HCT116 (cell line): ENCODE data around the gene WSCD1. TPM values are rescaled to one million over a fixed set of nuclear protein-coding genes. Genes with fewer than 3 reads are reported as not detected.

Source experiments
- ATAC-seq: fragments of 200-7000 bp; cut with Tn5 transposase; 2 replicates; pipeline ENCODE4 v1.9.1; 2020; ENCODE audit warnings: mild to moderate bottlenecking, moderate library complexity
- BruUV-seq: library from RNA; stranded (reverse); fragments of 400-500 nt; replicated peaks from 2 replicates; lab custom pipeline; 2021; lab: Mats Ljungman, UMichigan
- CTCF ChIA-PET: fragments of 300-600 bp; sonication (Branson Sonifier 250); formaldehyde crosslinking; loops from one replicate; lab custom pipeline; 2021; ENCODE audit warnings: antibody characterized with exemption; lab: Charles Lee
- POLR2A ChIA-PET: fragments of 300-600, 350-600 bp; sonication (Branson Sonifier 250); formaldehyde crosslinking; loops from one replicate; lab custom pipeline; 2021; ENCODE audit warnings: antibody characterized with exemption; lab: Charles Lee
- RAD21 ChIA-PET, 2 experiments: fragments of 300-600 bp; sonication (Branson Sonifier 250); formaldehyde crosslinking; loops; one replicate each; lab custom pipeline; 2023; ENCODE audit warnings: low total read pairs in 2 of 2; ENCODE audit not compliant: uncharacterized antibody in 2 of 2, unreplicated experiment in 2 of 2, low non-redundant PET in 1 of 2; lab: Charles Lee
- DNase-seq: peaks from one replicate; pipeline ENCODE4 v3.0.0-alpha.2; 2010; ENCODE audit warnings: low read depth, low spot score
- H2AFZ ChIP-seq: fragments of 200-600 bp; shearing (Covaris generic), sonication (generic); 2 replicates; pipeline ENCODE4 v1.6.1; 2017; ENCODE audit warnings: low read depth, mixed run types, mixed read lengths, antibody characterized with exemption, low read length; ENCODE audit not compliant: poor library complexity, severe bottlenecking
- H3K27ac ChIP-seq: 2 replicates; pipeline ENCODE4 v1.5.1; 2012; ENCODE audit warnings: low read depth, low read length
- H3K27me3 ChIP-seq: fragments of 200-600 bp; sonication (generic); 2 replicates; pipeline ENCODE4 v1.6.1; 2016; ENCODE audit warnings: mixed run types, low read length, mixed read lengths; ENCODE audit not compliant: insufficient read depth
- H3K36me3 ChIP-seq, 2 experiments: fragments of 200-500 bp in 1 of 2; fragments of 200-600 bp in 1 of 2; sonication (Bioruptor generic) in 1 of 2; sonication (generic) in 1 of 2; 2 replicates each; pipeline versions ENCODE4 v1.5.1 to v1.6.1; 2014 to 2016; ENCODE audit warnings: low read length in 2 of 2, inconsistent platforms in 1 of 2, mixed read lengths in 1 of 2, mixed run types in 1 of 2; ENCODE audit not compliant: insufficient read depth in 2 of 2, control insufficient read depth in 1 of 2
- H3K4me1 ChIP-seq, 2 experiments: fragments of 200-600 bp in 1 of 2; sonication (generic) in 1 of 2; 2 replicates each; pipeline versions ENCODE4 v1.5.1 to v1.6.1; 2012 to 2017; ENCODE audit warnings: low read length in 2 of 2, inconsistent platforms in 1 of 2, mild to moderate bottlenecking in 1 of 2, mixed read lengths in 1 of 2, mixed run types in 1 of 2, moderate library complexity in 1 of 2; ENCODE audit not compliant: insufficient read depth in 2 of 2, control insufficient read depth in 1 of 2
- H3K4me2 ChIP-seq: fragments of 200-600 bp; sonication (generic); 2 replicates; pipeline ENCODE4 v1.6.1; 2017; ENCODE audit warnings: mixed run types, low read length, mixed read lengths
- H3K4me3 ChIP-seq, 2 experiments: fragments of 200-600 bp in 1 of 2; sonication (generic) in 1 of 2; replicated peaks in 1 of 2; 2 replicates each; pipeline ENCODE4 v1.5.1; 2011 to 2016; ENCODE audit warnings: low read length in 2 of 2, control low read depth in 1 of 2, low read depth in 1 of 2, mild to moderate bottlenecking in 1 of 2, mixed read lengths in 1 of 2, mixed run types in 1 of 2
- H3K79me2 ChIP-seq: fragments of 200-600 bp; sonication (generic); 2 replicates; pipeline ENCODE4 v1.6.1; 2017; ENCODE audit warnings: mild to moderate bottlenecking, mixed run types, low read length, moderate library complexity, mixed read lengths; ENCODE audit not compliant: insufficient read depth
- H3K9ac ChIP-seq: fragments of 200-600 bp; sonication (generic); 2 replicates; pipeline ENCODE4 v1.6.1; 2016; ENCODE audit warnings: low read length, mixed read lengths
- H3K9me2 ChIP-seq: fragments of 200-600 bp; sonication (generic), shearing (Covaris generic); 2 replicates; pipeline ENCODE4 v1.6.1; 2017; ENCODE audit warnings: mixed run types, mild to moderate bottlenecking, moderate library complexity; ENCODE audit not compliant: insufficient read depth
- H3K9me3 ChIP-seq, 2 experiments: fragments of 200-500 bp in 1 of 2; fragments of 200-600 bp in 1 of 2; sonication (Bioruptor generic) in 1 of 2; sonication (generic) in 1 of 2; 2 replicates each; pipeline ENCODE4 v1.6.1; 2014 to 2017; ENCODE audit warnings: low read length in 2 of 2, mixed read lengths in 2 of 2, inconsistent platforms in 1 of 2, low read depth in 1 of 2, mild to moderate bottlenecking in 1 of 2, mixed run types in 1 of 2, moderate library complexity in 1 of 2; ENCODE audit not compliant: control insufficient read depth in 1 of 2, insufficient read depth in 1 of 2
- H4K20me1 ChIP-seq: fragments of 200-600 bp; sonication (generic), shearing (Covaris generic); 2 replicates; pipeline ENCODE4 v1.6.1; 2017; ENCODE audit warnings: mixed run types, mild to moderate bottlenecking, moderate library complexity; ENCODE audit not compliant: insufficient read depth
- ATF3 ChIP-seq: IDR thresholded peaks from 2 replicates; pipeline ENCODE4 v1.6.1; 2012
- CEBPB ChIP-seq: IDR thresholded peaks from 2 replicates; pipeline ENCODE4 v1.6.1; 2012; ENCODE audit warnings: low read depth
- CTCF ChIP-seq, 3 experiments: fragments of 200-600 bp in 1 of 3; sonication (generic) in 1 of 3; IDR thresholded peaks in 2 of 3; conservative IDR thresholded peaks in 1 of 3; 2 replicates each; pipeline ENCODE4 v1.5.1; 2012 to 2017; ENCODE audit warnings: low read depth in 2 of 3, low read length in 2 of 3, antibody characterized with exemption in 1 of 3, borderline replicate concordance in 1 of 3, control low read depth in 1 of 3, mild to moderate bottlenecking in 1 of 3, mixed read lengths in 1 of 3, mixed run types in 1 of 3, moderate library complexity in 1 of 3; ENCODE audit not compliant: insufficient read depth in 1 of 3
- ELF1 ChIP-seq: IDR thresholded peaks from 2 replicates; pipeline ENCODE4 v1.6.1; 2012; ENCODE audit warnings: low read depth, borderline replicate concordance
- EZH2phosphoT487 ChIP-seq: fragments of 200-600 bp; IDR thresholded peaks from 2 replicates; pipeline ENCODE4 v1.6.1; 2018; ENCODE audit warnings: antibody characterized with exemption, borderline replicate concordance
- RAD21 ChIP-seq: IDR thresholded peaks from 2 replicates; pipeline ENCODE4 v1.6.1; 2012; ENCODE audit warnings: low read depth, mild to moderate bottlenecking
- SIN3A ChIP-seq: IDR thresholded peaks from 2 replicates; pipeline ENCODE4 v1.6.1; 2012; ENCODE audit warnings: low read depth
- SP1 ChIP-seq: IDR thresholded peaks from 2 replicates; pipeline ENCODE4 v1.6.1; 2012; ENCODE audit warnings: low read depth
- SRF ChIP-seq: IDR thresholded peaks from 2 replicates; pipeline ENCODE4 v1.6.1; 2012; ENCODE audit warnings: low read depth
- TCF7L2 ChIP-seq: IDR thresholded peaks from 2 replicates; pipeline ENCODE4 v1.7.0; 2011; ENCODE audit warnings: borderline replicate concordance, inconsistent platforms; ENCODE audit not compliant: insufficient read depth, insufficient read length; ENCODE audit errors: extremely low read depth
- YY1 ChIP-seq: IDR thresholded peaks from 2 replicates; pipeline ENCODE4 v1.6.1; 2011; ENCODE audit warnings: low read length, low read depth, moderate library complexity, mild to moderate bottlenecking; ENCODE audit not compliant: insufficient replicate concordance; ENCODE audit errors: extremely low read depth
- ZNF274 ChIP-seq: fragments of 200-500 bp; sonication (Bioruptor generic); IDR thresholded peaks from 2 replicates; pipeline ENCODE4 v1.6.1; 2014; ENCODE audit warnings: mild to moderate bottlenecking, low read depth, low read length, inconsistent platforms
- intact Hi-C: fragments of 100-400 bp; cut with micrococcal nuclease; formaldehyde crosslinking; loops from 2 replicates; pipeline ENCODE4 v1.10.0; 2022
- total RNA-seq: library from RNA; stranded (reverse); gene quantifications from one replicate; pipeline ENCODE4 v1.2.1, GENCODE V29; 2021; ENCODE audit not compliant: unreplicated experiment

WSCD1 gene
- total RNA-seq, 1 experiment from 2014 or later, result 0.15 TPM

GRCh38 chr17:6021627-6022026, 48.6 kb upstream of the WSCD1 start:
- Histone ChIP-seq H3K79me2 (no peaks in the 10 kb centered on the region), H3K9me2 (no peaks in the 10 kb centered on the region), H2AFZ (no peak overlapping the region), H3K27ac (no peak overlapping the region), H4K20me1 (no peaks in the 10 kb centered on the region), H3K27me3 (peaks cover 73% of the 10 kb centered on the region), H3K36me3 (no peaks in the 10 kb centered on the region), H3K9ac (no peak overlapping the region), H3K4me3 (no peak overlapping the region)
- CTCF ChIA-PET, result no interaction called here
- TF ChIP-seq YY1, result no peak
- no peak for TF ChIP-seq ELF1
- no peak for TF ChIP-seq SIN3A
- TF ChIP-seq TCF7L2, result no peak
- no peak for TF ChIP-seq CEBPB
- no peak for TF ChIP-seq SRF
- no peak for TF ChIP-seq ZNF274
- no peak for TF ChIP-seq SP1
- TF ChIP-seq EZH2phosphoT487, result no peak
- TF ChIP-seq, all 23 proteins: peak for 0
- RAD21 ChIA-PET, result no interaction called here
- Histone ChIP-seq H3K9me3 (no peaks in the 10 kb centered on the region), H3K4me1 (no peaks in the 10 kb centered on the region), H3K4me2 (no peak overlapping the region)
- BruUV-seq, result no TSS peak
- DNase-seq (no peak), ATAC-seq (no peak)
- POLR2A ChIA-PET, result no interaction called here
- intact Hi-C loops, result no loop called here

- ATAC-seq (no peak), DNase-seq (no peak)
- no TSS peak for BruUV-seq
- TF ChIP-seq EZH2phosphoT487, result no peak
- TF ChIP-seq RAD21, result no peak
- TF ChIP-seq ELF1, result no peak
- no peak for TF ChIP-seq CTCF (IDR thresholded peaks at IDR 0.05 in 2 of 3, conservative IDR thresholded peaks at IDR 0.05 in 1 of 3; ENCODE audit: borderline replicate concordance in 1 of 3, insufficient read depth in 1 of 3, low read depth in 2 of 3, low read length in 2 of 3)
- no peak for TF ChIP-seq SIN3A
- no peak for TF ChIP-seq SRF
- no peak for TF ChIP-seq ATF3
- no peak for TF ChIP-seq ZNF274
- Histone ChIP-seq H3K4me3 (no peak overlapping the region), H2AFZ (no peak overlapping the region), H3K79me2 (no peaks in the 10 kb centered on the region), H3K27me3 (peaks cover 84% of the 10 kb centered on the region), H3K27ac (no peak overlapping the region), H4K20me1 (no peaks in the 10 kb centered on the region), H3K9me2 (no peaks in the 10 kb centered on the region), H3K4me2 (no peak overlapping the region), H3K36me3 (no peaks in the 10 kb centered on the region), H3K9ac (no peak overlapping the region), H3K9me3 (no peaks in the 10 kb centered on the region), H3K4me1 (no peaks in the 10 kb centered on the region)
- intact Hi-C loops, result no loop called here
- POLR2A ChIA-PET, result no interaction called here
- RAD21 ChIA-PET, result no interaction called here
- CTCF ChIA-PET, result no interaction called here
Measured at GRCh38 chr17:6023036-6023831, 46.9 kb upstream of the WSCD1 start.
